Occipital lobe (tissue), 2 donors: ENCODE results near the gene LMF2. TPM values are rescaled to one million over a fixed set of nuclear protein-coding genes. Genes with fewer than 3 reads are reported as not detected.
"Not testable (repeated sequence)": the region's sequence is repeated elsewhere in the genome, so short reads cannot be mapped to it uniquely, and the experiment has no call there.

Experiments used
- DNase-seq: peaks from one replicate; lab custom pipeline; 2025; lab: John Stamatoyannopoulos, UW
- total RNA-seq: library from RNA; depleted of rRNA; stranded (reverse); fragments of >200 nt; gene quantifications from one replicate; pipeline ENCODE4 v1.2.3, GENCODE V29; 2014

The LMF2 gene
- total RNA-seq, 1 donor from 2014 or later, result 9.8 TPM

DNA sequence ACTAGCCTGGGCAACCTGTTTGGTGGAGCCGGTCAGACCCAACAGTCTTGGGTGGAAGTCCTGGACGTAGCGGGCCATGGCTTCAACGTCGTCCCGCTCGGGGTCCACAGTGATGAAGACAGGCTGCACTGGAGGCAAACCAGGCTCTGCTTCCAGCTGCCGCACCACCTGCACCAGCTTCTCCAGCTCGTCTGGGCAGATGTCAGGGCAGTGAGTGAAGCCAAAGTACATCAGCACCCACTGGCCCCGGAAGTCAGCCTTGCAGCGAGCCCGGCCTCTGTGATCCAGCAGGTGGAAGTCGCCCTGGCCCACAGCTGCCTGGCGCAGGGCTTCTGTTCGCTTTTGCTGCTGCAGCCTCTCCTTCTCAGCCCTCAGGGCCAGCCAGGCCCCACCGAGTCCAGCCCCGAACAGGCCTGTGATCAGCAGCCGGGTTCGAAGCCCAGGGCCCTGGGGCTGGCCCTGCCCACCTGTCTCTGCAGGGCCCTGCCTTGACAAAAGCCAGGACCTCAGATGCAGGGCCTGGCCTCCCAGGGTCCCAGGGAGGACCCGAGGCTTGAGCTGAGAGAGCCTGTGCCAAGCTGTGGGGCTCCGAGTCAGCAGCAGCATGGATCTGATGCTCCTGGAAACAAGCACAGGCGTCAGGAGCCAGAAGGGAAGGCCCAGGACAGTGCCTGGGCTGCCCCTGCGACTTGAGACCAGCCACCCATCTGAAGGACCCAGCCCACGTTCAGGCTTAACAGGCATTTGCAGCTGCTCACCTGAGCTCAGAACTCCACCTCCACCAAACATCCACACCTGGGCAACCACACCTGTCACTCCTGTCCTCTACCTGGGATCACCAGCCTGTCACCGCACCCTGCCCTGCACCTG is 16.5 kb upstream of the LMF2 start:
- DNase-seq, result no peak

DNA sequence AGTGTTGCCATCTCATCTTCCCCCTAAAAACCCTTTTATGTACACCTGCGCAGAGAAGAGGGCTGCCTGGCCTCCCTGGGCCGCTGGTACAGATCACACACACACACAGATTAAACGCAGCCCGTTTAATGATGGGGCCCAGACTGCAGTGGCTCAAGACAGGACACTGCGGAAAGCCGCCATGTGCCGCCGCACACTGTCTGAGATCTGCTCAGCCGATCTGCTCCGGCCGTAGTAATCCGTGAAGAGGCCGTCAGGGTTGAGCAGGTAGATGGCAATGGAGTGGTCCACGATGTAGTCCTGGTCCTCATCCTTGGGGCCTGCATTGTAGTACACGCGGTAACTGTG is 15.9 kb upstream of the LMF2 start:
- DNase-seq, result no peak

DNA sequence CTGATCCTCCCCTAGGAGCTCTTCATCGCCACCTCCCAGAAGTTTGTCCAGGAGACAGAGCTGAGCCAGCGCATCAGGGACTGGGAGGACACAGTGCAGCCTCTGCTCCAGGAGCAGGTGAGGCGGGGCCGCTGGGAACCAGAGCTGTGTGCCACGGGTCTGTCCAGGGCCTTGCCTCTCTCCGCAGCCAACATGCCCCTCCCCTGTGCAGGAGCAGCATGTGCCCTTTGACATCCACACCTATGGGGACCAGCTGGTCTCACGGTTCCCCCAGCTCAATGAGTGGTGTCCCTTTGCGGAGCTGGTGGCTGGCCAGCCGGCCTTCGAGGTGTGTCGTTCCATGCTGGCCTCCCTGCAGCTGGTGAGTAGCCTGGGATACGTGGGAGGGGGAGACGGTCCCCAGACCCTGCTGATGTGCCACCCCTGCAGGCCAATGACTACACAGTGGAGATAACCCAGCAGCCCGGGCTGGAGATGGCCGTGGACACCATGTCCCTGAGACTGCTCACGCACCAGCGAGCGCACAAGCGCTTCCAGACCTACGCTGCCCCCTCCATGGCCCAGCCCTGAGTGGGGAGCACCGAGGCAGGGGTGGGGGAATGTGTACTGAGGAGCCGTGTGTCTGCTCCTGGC is 15.4 kb upstream of the LMF2 start:
- no peak for DNase-seq

DNA sequence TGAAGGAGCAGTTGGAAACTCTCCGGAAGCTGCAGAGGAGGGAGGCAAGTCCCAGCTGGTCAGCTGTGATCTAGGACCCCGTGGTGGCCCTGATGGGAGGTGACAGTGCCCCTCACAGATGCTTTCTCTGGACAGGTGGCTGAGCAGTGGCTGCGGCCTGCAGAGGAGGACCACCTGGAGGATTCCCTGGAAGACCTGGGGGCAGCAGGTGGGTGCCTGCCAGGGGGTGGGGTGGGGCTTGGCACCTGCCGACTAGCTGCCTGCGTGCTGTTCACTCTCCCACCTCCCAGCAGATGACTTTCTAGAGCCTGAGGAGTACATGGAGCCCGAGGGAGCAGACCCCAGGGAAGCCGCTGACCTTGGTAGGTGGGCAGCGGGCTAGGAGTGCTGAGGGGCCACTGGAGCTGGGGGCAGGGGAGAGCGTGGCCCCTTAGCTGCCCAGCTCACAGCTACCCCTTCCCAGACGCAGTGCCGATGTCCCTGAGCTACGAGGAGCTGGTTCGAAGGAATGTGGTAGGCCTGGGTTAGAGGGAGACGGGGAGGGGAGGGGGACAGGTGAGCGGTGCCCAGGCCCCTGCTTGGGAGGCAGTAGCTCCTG is 14.8 kb upstream of the LMF2 start:
- no peak for DNase-seq

DNA sequence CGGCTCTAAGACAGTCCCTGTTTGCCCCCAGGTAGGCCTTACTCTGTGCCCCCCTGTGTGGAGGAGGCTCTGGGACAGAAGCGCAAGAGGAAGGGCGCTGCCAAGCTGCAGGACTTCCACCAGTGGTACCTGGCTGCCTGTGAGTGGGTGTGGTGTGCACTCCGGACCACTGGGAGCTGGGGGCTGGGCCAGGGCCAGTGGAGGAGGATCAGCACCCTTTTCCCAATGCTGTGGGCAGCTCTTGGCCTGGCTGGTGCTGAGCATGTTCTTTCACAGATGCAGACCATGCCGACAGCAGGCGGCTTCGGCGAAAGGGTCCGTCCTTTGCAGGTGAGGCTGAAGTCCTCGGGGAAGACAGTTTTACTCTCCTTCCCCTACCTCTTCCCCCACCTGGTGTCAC is 14.2 kb upstream of the LMF2 start:
- DNase-seq, result no peak

DNA sequence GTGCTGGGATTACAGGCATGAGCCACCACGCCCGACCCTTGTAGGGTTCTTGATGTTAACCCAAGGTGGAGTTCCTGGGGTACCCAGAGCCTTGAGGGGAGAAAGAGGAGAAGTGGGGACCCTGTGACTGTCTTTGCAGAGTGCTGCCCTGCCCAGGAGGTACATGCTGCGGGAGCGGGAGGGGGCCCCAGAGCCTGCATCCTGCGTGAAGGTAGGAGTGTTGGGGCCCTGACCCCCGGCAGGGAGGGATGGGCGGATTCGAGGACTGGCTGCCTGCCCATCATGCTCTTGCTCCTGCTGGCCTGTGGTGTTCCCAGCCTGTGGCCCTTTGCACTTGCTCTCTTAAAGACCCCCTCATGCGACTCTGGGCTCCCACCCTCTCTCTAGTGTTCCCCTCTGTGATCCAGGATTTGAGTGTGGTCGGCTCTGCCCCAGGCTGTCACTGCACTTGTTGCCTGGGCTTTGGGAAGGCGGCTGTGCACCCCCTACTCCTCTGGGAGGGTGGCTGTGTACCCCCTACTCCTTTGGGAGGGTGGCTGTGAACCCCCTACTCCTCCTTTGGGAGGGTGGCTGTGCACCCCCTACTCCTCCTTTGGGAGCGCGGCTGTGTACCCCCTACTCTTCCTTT is 13.4 kb upstream of the LMF2 start:
- no peak for DNase-seq

DNA sequence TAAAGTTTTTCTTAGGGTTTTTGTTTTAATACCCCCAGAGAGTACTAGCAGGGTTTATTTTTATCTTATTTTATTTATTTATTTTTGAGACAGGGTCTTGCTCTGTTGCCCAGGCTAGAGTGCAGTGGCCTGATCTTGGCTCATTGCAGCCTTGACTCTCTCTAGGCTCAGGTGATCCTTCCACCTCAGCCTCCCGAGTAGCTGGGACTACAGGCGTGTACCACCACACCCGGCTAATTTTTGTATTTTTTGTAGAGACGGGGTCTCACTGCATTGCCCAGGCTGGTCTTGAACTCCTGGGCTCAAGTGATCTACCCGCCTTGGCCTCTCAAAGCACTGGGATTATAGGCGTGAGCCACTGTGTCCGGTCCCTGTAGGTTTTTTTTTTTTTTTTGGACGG is 12.7 kb upstream of the LMF2 start:
- not testable (repeated sequence) for DNase-seq

DNA sequence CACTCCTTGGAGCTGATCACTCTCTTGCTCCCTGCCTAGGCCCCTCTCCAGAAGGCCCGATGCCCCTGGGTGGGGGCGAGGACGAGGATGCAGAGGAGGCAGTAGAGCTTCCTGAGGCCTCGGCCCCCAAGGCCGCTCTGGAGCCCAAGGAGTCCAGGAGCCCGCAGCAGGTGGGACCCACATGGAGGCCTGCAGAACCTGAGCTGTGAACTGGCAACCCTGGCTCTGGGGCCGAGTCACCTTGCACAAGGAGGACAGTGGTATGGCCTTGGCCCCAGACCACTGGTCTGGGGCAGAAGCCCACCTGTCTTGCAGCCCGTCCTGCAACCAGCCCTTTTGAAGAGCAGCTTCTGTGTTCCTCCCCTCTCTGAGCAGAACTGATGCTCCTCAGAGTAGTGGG is 11.6 kb upstream of the LMF2 start:
- no peak for DNase-seq

DNA sequence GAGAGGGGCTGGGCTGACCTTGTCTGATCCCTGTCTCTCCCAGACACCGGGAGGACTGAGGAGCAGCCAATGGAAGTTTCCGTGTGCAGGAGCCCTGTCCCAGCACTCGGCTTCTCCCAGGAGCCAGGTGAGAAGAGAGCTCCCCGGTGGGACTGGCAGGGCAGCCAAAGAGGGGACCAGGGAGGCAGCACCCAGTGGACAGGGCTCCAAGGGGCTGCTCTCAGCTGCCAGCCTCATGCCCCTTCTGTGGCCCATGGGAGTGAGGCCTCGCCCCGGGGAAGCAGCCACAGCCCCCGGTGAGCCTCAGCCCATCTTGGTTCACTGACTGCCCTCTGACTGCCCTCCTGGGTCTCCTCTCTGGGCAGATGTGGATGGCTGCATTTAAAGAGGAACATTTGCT is 11.1 kb upstream of the LMF2 start:
- no peak for DNase-seq

DNA sequence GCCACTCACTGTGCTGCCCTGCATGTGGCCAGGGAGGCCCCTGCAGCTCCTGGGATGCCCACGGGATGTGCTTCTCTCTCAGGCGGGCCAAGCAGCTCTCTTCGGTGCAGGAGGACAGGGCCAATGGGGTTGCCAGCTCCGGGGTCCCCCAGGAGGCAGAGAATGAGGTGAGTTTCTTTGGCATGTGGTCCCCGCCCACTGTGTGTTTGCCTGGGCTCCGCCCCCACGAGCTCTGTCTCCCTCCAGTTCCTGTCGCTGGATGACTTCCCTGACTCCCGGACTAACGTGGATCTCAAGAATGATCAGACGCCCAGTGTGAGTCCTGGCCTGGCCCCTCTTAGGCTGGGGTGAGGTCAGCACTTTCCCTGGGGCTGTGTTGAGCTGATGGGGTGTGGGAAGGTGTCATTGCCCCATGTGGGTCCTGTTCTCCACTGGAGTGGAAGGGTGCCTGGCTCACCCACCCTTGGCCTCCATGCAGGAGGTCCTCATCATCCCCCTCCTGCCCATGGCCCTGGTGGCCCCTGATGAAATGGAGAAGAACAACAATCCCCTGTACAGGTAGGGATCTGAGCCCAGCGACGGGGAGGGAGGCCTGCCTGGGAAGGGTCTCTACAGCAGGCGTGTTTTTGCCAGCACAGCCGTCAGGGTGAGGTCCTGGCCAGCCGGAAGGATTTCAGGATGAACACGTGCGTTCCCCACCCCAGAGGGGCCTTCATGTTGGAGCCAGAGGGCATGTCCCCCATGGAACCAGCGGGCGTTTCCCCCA is 10.2 kb upstream of the LMF2 start:
- no peak for DNase-seq

DNA sequence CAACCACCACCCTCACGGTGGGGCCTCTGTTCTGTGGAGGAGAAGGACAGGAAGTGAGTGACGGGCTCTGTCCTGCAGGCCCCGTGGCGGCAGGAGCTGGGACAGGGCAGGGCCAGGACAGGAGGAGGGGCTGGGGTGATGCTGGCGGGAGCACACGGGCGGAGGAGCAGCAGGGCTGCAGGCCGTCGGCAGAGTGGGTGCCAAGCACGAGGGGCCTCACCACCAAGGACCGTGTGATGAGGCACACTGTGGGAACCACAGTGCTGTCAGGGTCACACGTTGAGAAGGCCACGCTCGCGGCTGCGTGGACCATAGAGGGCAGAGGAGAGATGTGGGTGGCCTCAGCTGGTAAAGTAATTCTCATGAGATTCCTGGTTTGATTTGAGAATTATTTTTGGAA is 9.4 kb upstream of the LMF2 start:
- no peak for DNase-seq

DNA sequence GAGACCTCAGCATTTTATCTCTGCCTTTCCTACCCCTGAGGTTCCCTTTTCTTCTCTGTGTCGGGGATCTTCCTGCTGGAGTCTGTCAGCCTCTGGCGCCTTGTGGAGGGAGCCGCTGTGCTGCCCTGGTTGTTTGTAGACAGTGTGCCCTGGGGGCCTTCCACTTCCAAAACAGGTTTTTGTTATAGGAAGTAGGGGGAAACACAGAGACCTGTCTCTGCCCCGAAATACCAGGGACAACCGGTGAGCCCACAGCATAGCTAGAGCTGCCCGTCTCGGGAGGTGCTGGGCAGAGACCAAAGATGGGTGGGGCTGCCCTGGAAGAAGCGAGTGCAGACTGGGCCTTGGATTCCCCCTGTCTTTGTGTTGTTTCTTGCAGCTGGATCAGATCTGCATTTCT is 8.6 kb upstream of the LMF2 start:
- DNase-seq, result no peak

DNA sequence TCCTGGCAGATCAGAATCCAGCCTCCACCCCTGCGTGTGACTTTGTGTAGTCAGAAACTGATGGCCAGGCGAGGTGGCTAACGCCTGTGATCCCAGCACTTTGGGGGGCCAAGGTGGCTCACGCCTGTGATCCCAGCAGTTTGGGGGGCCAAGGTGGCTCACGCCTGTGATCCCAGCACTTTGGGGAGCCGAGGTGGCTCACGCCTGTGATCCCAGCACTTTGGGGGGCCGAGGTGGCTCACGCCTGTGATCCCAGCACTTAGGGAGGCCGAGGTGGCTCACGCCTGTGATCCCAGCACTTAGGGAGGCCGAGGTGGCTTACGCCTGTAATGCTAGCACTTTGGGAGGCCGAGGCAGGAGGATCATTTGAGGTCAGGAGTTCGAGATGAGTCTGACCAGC is 5.7 kb upstream of the LMF2 start:
- no peak for DNase-seq

DNA sequence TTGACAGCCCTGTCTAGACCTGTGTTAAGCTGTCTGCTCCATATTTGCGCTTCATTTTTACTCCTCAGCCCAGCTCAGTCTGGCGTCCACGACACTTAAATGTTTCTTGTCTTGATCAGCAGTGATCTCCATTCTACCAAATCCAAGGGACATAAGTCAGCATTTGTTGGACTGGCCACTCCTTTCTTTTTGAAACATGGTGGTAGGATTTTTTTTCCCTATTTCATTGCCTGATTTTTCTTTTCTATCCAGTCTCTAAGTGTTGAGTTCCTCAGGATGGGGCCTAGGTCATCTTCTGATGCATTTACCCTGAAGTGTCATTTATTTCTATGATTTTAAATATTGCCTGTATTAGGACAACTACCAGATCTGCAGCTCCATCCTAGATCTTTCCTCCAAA is 1.4 kb upstream of the LMF2 start:
- no peak for DNase-seq

DNA sequence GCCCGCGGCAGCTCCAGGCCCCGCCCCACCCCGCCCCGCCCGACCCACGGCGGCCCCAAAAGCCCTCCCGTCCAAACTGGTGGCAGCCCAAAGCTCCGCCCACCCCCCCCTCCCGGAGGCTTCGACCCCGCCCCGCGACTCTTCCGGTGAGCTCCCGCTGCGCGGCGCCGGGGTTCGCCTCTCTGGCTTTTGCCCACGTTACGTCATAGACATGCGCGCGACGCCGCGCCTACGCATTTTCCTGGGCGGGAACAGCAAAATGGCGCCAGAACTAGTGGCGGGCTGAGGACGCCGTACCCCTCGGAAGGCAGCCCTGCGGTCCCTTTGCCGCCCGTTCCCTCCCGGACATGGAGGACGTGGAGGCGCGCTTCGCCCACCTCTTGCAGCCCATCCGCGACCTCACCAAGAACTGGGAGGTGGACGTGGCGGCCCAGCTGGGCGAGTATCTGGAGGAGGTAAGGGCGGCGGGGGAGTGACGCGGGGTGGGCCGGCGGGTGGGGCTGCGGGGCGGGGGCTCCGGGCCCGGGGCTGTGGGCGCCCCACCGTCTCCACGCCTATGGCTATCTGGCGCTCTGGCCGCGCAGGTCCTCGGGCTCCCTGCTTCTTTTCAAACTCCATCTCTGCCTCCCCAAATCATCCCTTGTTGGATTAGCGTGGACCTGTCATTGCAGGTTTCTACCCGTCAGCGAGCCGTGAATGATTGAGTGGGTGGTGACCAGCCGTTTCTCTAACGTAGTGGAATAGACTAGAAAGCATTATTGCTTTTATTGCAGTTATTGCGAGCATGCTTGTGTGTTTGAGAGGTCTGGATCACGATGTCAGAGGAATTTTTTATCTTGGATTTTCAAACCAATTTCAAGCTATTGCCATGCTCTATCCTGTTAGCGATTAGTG is 736 bp upstream of the LMF2 start, which contains the start of gene NCAPH2:
Gene NCAPH2, plus strand, starts transcription at position 234 of the 894 bp plus-strand sequence. Its CDS starts 114 bp downstream, at position 348.
- DNase-seq, result no peak

DNA sequence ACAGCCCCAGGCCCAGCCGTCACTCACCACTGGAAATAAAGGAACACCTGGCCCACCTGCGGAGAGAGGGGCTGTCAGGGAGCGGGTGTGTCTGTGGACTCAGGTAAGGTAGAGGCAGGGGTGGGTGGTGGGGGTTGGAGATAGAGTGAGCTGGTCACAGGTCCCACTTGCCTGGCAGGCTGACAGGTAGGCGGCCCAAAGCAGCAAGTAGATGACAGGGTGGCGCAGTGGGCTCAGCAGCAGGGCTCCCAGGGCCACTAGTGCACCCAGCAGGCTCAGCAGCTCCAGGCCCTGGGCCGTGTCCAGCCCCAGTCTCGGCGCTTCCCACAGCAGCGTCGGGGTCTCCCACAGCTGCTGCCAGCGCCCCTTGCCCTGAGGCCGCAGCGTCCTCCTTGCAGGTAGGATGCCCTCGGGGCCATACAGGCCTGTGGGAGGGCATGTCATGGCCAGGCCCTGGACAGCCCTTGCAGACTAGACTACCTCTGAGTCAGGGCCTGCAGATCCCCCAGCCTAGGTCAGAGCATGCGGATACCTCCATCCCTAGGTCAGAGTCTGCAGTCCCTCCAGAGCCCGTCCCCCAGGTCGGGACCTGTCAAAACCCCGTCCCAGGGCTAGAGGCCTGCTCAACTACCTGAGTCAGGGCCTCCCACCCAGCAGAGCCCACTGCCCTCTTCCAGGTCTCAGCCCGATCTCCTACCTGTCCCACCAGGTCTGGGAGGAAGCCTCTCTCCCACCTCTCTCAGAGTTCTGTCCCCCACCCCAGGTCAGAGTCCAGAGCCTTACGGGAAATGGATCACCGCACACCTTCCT is 686 bp downstream of the LMF2 start:
- no peak for DNase-seq

DNA sequence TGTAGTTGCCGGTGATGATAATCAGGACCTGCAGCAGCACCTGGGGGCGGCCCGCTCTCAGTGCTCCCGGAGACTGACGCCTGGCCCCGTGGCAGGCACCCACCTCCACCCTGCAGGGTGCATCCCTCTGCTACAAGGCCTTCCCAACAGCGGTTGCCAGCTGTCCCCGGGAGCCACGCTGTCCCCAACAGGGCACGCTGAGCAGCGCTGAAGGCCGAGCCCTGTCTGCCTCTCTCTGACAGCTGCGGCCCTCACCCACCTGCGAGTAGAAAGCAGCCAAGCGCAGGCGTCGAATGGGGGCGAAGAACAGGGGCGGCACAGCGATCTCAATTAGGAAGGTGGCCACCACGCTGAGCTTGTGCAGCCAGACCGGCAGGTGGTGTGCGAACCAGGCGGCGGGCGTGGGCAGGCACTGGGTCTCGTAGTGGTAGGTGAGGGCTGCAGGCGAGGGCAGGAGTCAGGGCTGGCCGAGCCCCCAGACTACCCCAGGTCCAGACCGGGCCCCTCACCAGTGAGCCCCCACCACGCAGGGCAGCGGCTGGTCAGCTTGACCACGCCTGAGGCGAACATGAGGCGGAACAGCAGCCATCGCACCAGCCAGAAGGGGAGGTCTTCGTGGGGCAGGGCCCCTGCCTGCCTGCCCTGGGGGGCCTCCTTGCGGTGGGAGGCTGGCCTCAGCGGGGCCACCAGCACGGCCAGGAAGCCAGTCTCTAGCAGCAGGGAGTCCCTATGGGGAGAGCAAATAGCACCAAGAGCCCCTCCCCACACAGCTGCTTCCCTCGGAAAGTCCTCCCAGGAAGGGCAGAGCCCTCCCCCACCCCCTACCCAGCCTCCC is 1.5 kb downstream of the LMF2 start:
- no peak for DNase-seq

DNA sequence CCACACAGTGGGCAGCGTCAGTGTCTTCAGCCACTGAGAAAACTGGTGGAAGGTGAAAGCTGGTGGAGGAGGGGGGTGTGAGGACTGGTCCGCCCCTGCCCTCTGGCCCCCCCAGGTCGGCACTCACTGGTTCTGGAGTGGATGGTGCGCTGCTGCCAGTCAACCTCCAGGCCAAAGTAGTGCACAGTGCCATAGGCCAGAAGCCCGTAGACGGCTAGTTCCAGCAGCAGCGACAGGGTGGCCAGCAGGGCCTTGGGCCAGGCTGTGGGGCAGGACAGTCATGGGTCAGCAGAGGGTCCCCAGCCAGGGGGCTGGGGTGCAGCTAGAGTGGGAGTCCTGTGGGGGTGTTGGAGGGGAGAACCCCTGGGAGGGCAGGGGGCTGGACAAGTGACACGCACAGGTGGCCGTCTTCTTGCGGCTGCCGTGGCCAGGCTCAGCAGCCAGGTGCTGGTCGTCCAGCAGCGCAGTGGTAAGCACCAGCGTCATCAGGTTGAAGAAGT is 2.2 kb downstream of the LMF2 start:
- DNase-seq, result no peak
